ENCODE measurements around the gene INPP5K. TPM values are rescaled to one million over a fixed set of nuclear protein-coding genes. Genes with fewer than 3 reads are reported as not detected.

The INPP5K gene
- total RNA-seq, 2 donors from 2014 or later = 48.4 to 51.2 TPM

- ATAC-seq (replicated peaks in 1 of 2) = no peak
- H3K4me1 Mint-ChIP-seq (ENCODE audit: low read depth) = peaks cover 17% of the 10 kb centered on the region
- no peak overlapping the region for H3K27ac Mint-ChIP-seq
- H3K9me3 Mint-ChIP-seq = no peaks in the 10 kb centered on the region
- peaks cover 0 to 4% of the 10 kb centered on the region in 2 donors for H3K36me3 Mint-ChIP-seq (ENCODE audit: insufficient read depth in 2 of 2)
- H3K27me3 Mint-ChIP-seq (ENCODE audit: low read depth) = no peaks in the 10 kb centered on the region
- no peak for DNase-seq
- peak overlapping the region; percentile 56 to 65 for H3K4me3 Mint-ChIP-seq
Measured at GRCh38 chr17:1484060-1484535, 32.3 kb downstream of the INPP5K start.

DNA sequence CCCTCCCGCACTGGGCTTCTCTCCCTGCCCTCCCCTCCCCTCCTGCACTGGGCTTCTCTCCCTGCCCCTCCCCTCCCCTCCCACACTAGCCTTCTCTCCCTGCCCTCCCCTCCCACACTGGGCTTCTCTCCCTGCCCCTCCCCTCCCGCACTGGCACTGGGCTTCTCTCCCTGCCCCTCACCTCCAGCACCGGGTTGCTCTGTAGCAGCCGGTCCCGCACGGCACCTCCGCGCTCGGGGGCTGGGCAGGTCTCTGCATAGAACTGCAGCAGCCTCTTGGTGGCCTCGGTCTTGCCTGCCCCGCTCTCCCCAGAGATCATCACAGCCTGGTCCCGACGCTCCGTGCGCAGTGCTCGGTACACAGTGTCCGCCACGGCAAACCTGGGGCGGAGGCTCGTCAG is 33.7 kb downstream of the INPP5K start:
- Mint-ChIP-seq H3K27ac (no peak overlapping the region), H3K27me3 (ENCODE audit: low read depth) (no peaks in the 10 kb centered on the region), H3K4me1 (ENCODE audit: low read depth) (peaks cover 9% of the 10 kb centered on the region), H3K4me3 (no peak overlapping the region), H3K36me3 (ENCODE audit: insufficient read depth in 2 of 2) (peaks cover 0 to 4% of the 10 kb centered on the region in 2 donors), H3K9me3 (no peaks in the 10 kb centered on the region)
- DNase-seq (no peak), ATAC-seq (replicated peaks in 1 of 2) (no peak)

DNA sequence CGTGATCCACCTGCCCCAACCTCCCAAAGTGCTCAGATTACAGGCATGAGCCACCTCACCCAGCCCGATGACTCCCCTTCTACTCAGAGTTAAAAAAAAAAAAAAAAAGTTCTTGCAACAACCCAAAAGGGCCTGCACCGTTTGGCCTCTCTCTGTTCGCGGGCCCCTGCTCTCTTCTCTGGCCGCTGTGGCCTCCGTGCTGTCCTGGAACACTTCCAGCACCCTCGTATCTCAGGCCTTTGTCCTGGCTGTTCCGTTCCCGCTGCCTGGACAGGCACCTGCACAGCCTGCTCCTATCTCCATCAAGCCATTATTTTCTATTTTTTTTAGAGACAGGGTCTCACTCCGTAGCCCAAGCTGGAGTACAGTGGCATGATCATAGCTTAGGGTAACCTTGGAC is 34.7 kb downstream of the INPP5K start:
- Mint-ChIP-seq H3K36me3 (ENCODE audit: insufficient read depth in 2 of 2) (peaks cover 0 to 4% of the 10 kb centered on the region in 2 donors), H3K27ac (no peak overlapping the region)

GRCh38 chr17:1480747-1481465 is 35.5 kb downstream of the INPP5K start:
- peaks cover 0 to 4% of the 10 kb centered on the region in 2 donors for H3K36me3 Mint-ChIP-seq (ENCODE audit: insufficient read depth in 2 of 2)
- H3K27ac Mint-ChIP-seq = no peak overlapping the region
- H3K4me3 Mint-ChIP-seq = no peak overlapping the region
- no peaks in the 10 kb centered on the region for H3K27me3 Mint-ChIP-seq (ENCODE audit: low read depth)
- ATAC-seq (replicated peaks in 1 of 2) (no peak), DNase-seq (no peak)
- no peaks in the 10 kb centered on the region for H3K9me3 Mint-ChIP-seq
- H3K4me1 Mint-ChIP-seq (ENCODE audit: low read depth) = no peaks in the 10 kb centered on the region

More for the DNA sequence above, 34.7 kb downstream of the INPP5K start:
- DNase-seq (no peak), ATAC-seq (replicated peaks in 1 of 2) (no peak)
- Mint-ChIP-seq H3K4me3 (no peak overlapping the region), H3K27me3 (ENCODE audit: low read depth) (no peaks in the 10 kb centered on the region), H3K9me3 (no peaks in the 10 kb centered on the region), H3K4me1 (ENCODE audit: low read depth) (peaks cover 4% of the 10 kb centered on the region)

DNA sequence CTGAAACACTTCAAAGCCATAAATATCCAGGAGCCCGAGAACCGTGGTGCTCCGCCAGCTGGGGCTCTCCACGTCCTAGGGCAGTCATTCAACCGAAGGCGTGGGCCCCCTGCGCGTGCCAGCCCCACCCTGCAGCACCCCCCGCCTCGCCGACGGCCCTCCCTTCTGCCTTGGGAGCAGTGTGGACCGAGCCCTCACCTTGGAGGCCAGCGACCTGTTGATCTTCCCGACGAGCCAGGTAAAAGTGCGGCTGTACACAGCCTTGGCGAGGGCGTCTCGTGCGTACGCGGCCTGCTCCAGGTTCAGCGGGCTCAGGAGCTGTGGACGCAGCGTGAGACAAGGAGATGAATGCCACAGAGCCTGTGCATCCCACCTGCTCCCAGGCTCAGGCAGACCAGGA is 38.0 kb downstream of the INPP5K start:
- no peak overlapping the region for H3K4me3 Mint-ChIP-seq
- ATAC-seq (replicated peaks in 1 of 2) = no peak
- no peaks in the 10 kb centered on the region for H3K9me3 Mint-ChIP-seq
- H3K27me3 Mint-ChIP-seq (ENCODE audit: low read depth) = no peaks in the 10 kb centered on the region
- no peak for DNase-seq
- H3K27ac Mint-ChIP-seq = no peak overlapping the region
- peaks cover 0 to 4% of the 10 kb centered on the region in 2 donors for H3K36me3 Mint-ChIP-seq (ENCODE audit: insufficient read depth in 2 of 2)
- H3K4me1 Mint-ChIP-seq (ENCODE audit: low read depth) = peaks cover 8% of the 10 kb centered on the region

DNA sequence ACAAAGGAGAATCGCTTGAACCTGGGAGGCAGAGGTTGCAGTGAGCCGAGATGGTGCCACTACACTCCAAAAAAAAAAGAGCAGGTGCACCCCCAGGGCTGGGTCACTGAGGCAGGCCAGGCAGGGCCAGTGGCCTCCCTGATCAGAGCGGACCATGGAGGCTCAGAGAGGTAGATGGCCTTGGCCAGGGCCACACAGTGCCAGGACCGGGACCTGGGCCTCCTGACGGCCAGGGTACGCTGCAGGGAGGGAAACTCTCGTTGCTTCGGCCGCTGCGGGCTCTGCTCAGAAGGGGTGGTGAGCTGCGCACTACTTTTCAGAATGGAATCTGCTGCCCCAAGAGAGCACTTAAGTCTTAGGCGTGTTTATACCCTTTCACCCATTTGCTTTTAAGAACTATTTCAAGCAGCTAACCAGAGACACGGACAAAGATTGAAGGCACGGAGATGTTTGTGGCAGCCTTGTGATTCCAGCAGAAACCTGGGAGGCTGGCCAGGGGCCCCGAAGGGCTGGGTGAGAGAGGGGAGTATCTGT is 41.0 kb downstream of the INPP5K start:
- Mint-ChIP-seq H3K27ac (no peak overlapping the region), H3K4me1 (ENCODE audit: low read depth) (peaks cover 19% of the 10 kb centered on the region), H3K36me3 (ENCODE audit: insufficient read depth in 2 of 2) (no peaks in the 10 kb centered on the region), H3K4me3 (no peak overlapping the region), H3K9me3 (no peaks in the 10 kb centered on the region), H3K27me3 (ENCODE audit: low read depth) (peaks cover 7% of the 10 kb centered on the region)
- ATAC-seq (replicated peaks in 1 of 2) = no peak
- no peak for DNase-seq

GRCh38 chr17:1474402-1475189 is 41.8 kb downstream of the INPP5K start:
- Mint-ChIP-seq H3K27me3 (ENCODE audit: low read depth) (peaks cover 7% of the 10 kb centered on the region), H3K4me1 (ENCODE audit: low read depth) (peaks cover 19% of the 10 kb centered on the region), H3K36me3 (ENCODE audit: insufficient read depth in 2 of 2) (no peaks in the 10 kb centered on the region), H3K4me3 (no peak overlapping the region), H3K9me3 (no peaks in the 10 kb centered on the region), H3K27ac (no peak overlapping the region)
- ATAC-seq (replicated peaks in 1 of 2) (no peak), DNase-seq (no peak)

- Mint-ChIP-seq H3K27me3 (ENCODE audit: low read depth) (peaks cover 7% of the 10 kb centered on the region), H3K27ac (no peak overlapping the region), H3K4me1 (ENCODE audit: low read depth) (peaks cover 19% of the 10 kb centered on the region), H3K36me3 (ENCODE audit: insufficient read depth in 2 of 2) (peaks cover under 1 to 2% of the 10 kb centered on the region in 2 donors), H3K9me3 (no peaks in the 10 kb centered on the region), H3K4me3 (no peak overlapping the region)
- ATAC-seq (replicated peaks in 1 of 2) (peak; percentile 73 to 78), DNase-seq (peak in 1 of 2 donors; percentile 31)
Measured at GRCh38 chr17:1473841-1474240, 42.6 kb downstream of the INPP5K start.

DNA sequence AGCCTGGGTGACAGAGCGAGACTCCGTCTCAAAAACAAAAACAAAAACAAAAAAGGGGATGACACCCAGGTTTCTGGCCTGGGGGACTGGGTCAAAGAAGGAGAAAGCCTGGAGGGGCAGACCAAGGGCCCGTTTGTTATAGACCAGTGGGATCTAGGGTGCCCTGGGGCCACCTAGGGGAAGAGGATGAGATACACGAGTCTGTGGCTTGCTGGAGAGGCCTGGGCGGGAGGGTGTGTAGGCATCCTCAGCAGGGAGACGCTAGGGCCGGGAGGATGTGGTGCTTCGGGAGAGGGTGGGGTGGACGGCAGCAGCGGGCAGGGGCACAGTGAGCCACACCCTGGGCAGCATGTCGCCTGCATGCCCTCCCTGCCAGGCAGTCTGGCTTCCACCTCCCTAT is 43.2 kb downstream of the INPP5K start:
- Mint-ChIP-seq H3K4me3 (no peak overlapping the region), H3K27ac (no peak overlapping the region), H3K4me1 (ENCODE audit: low read depth) (peaks cover 19% of the 10 kb centered on the region), H3K36me3 (ENCODE audit: insufficient read depth in 2 of 2) (peaks cover 1 to 2% of the 10 kb centered on the region in 2 donors), H3K9me3 (no peaks in the 10 kb centered on the region), H3K27me3 (ENCODE audit: low read depth) (peaks cover 7% of the 10 kb centered on the region)
- peak; percentile 37 to 71 for ATAC-seq (replicated peaks in 1 of 2)
- DNase-seq = no peak

- Mint-ChIP-seq H3K4me1 (ENCODE audit: low read depth) (peaks cover 19% of the 10 kb centered on the region), H3K27me3 (ENCODE audit: low read depth) (peaks cover 7% of the 10 kb centered on the region), H3K36me3 (ENCODE audit: insufficient read depth in 2 of 2) (peaks cover 2 to 5% of the 10 kb centered on the region in 2 donors), H3K9me3 (no peaks in the 10 kb centered on the region), H3K4me3 (no peak overlapping the region), H3K27ac (no peak overlapping the region)
- DNase-seq (no peak), ATAC-seq (replicated peaks in 1 of 2) (no peak)
Measured at GRCh38 chr17:1471911-1472821, 44.2 kb downstream of the INPP5K start.

DNA sequence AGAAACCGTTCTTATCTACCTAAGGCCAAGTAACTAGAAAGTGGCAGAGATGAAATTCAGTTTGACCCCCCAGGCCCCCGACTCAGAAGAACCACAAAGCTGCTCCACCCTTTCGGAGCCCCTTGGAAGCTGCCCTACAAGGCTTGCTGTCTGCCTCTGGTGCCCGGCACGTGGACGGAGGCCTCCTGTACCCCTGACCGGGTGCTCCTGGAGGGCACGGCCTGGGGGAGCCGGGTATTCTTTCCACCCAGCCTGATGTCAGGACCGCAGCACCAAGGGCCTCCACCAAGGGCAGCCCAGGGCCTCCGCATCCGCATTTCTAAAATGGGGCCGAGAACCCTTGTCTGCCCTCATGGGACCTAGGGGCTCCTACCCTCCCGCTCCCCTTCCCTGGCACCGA is 44.9 kb downstream of the INPP5K start:
- Mint-ChIP-seq H3K9me3 (no peaks in the 10 kb centered on the region), H3K4me1 (ENCODE audit: low read depth) (peaks cover 19% of the 10 kb centered on the region)
- ATAC-seq (replicated peaks in 1 of 2) = no peak

GRCh38 chr17:1470755-1471462 is 45.5 kb downstream of the INPP5K start:
- H3K4me3 Mint-ChIP-seq = no peak overlapping the region
- H3K36me3 Mint-ChIP-seq (ENCODE audit: insufficient read depth in 2 of 2) = peaks cover 2 to 5% of the 10 kb centered on the region in 2 donors
- ATAC-seq (replicated peaks in 1 of 2) = no peak
- peaks cover 19% of the 10 kb centered on the region for H3K4me1 Mint-ChIP-seq (ENCODE audit: low read depth)
- H3K27ac Mint-ChIP-seq = no peak overlapping the region
- peaks cover 7% of the 10 kb centered on the region for H3K27me3 Mint-ChIP-seq (ENCODE audit: low read depth)
- DNase-seq = no peak
- no peaks in the 10 kb centered on the region for H3K9me3 Mint-ChIP-seq

More for the DNA sequence above, 44.9 kb downstream of the INPP5K start:
- peaks cover 2 to 5% of the 10 kb centered on the region in 2 donors for H3K36me3 Mint-ChIP-seq (ENCODE audit: insufficient read depth in 2 of 2)
- H3K27me3 Mint-ChIP-seq (ENCODE audit: low read depth) = peaks cover 7% of the 10 kb centered on the region
- DNase-seq = no peak
- H3K4me3 Mint-ChIP-seq = no peak overlapping the region
- H3K27ac Mint-ChIP-seq = no peak overlapping the region

Data from activated T-cell treated with anti-CD3 and anti-CD28 coated beads, Interleukin-2, amount 50 U/mL, for 72 hours (primary cell).